NCI-H69 (cell line): ENCODE measurements around the gene CCDC184.
"Not testable (repeated sequence)": the region's sequence is repeated elsewhere in the genome, so short reads cannot be mapped to it uniquely, and the experiment has no call there.

Source experiments
- DNase-seq: peaks from one replicate; lab custom pipeline; 2025; lab: John Stamatoyannopoulos, UW

CCDC184 gene

GRCh38 chr12:48183091-48183875, at the start of gene CCDC184:
TSS of gene CCDC184 (plus strand) at chr12:48183644. CDS start at chr12:48184123, 479 bp downstream.
- DNase-seq: peak; percentile 96

- DNase-seq: no peak
Measured at GRCh38 chr12:48135027-48135426, 48.4 kb upstream of the CCDC184 start.

- DNase-seq: no peak
Measured at GRCh38 chr12:48142818-48143674, 40.4 kb upstream of the CCDC184 start.

GRCh38 chr12:48143898-48144297, 39.5 kb upstream of the CCDC184 start:
- DNase-seq: no peak

GRCh38 chr12:48145981-48146380, 37.5 kb upstream of the CCDC184 start:
- DNase-seq: no peak

- no peak for DNase-seq
Measured at GRCh38 chr12:48151103-48151771, 32.2 kb upstream of the CCDC184 start.

- DNase-seq: not testable (repeated sequence)
Measured at GRCh38 chr12:48155786-48156185, 27.7 kb upstream of the CCDC184 start.

GRCh38 chr12:48156652-48157017, 26.8 kb upstream of the CCDC184 start:
- no peak for DNase-seq

GRCh38 chr12:48157018-48157888, 26.2 kb upstream of the CCDC184 start, which contains the start of gene ASB8:
TSS of gene ASB8 (minus strand) at chr12:48157515. CDS start at chr12:48153496, 4,019 bp downstream.
- DNase-seq: peak; percentile 99

GRCh38 chr12:48157889-48158370, 25.5 kb upstream of the CCDC184 start:
- DNase-seq: peak; percentile 23

GRCh38 chr12:48160046-48160445, 23.4 kb upstream of the CCDC184 start:
- no peak for DNase-seq

- DNase-seq: no peak
Measured at GRCh38 chr12:48160807-48161206, 22.6 kb upstream of the CCDC184 start.

- no peak for DNase-seq
Measured at GRCh38 chr12:48163150-48163747, 20.2 kb upstream of the CCDC184 start.

GRCh38 chr12:48164451-48164850, 19.0 kb upstream of the CCDC184 start:
- no peak for DNase-seq

- peak; percentile 76 for DNase-seq
Measured at GRCh38 chr12:48165089-48165981, 18.1 kb upstream of the CCDC184 start.

GRCh38 chr12:48169011-48169410, 14.4 kb upstream of the CCDC184 start:
- no peak for DNase-seq

- no peak for DNase-seq
Measured at GRCh38 chr12:48175613-48176416, 7.6 kb upstream of the CCDC184 start.

GRCh38 chr12:48176417-48176751, 7.1 kb upstream of the CCDC184 start:
- no peak for DNase-seq

GRCh38 chr12:48177982-48178381, 5.5 kb upstream of the CCDC184 start:
- DNase-seq: no peak
